ENCODE results near the gene LRRC56. TPM values are rescaled to one million over a fixed set of nuclear protein-coding genes. Genes with fewer than 3 reads are reported as not detected.

Gene LRRC56
- total RNA-seq, 1 experiment from 2014 or later: 3.4 TPM

GRCh38 chr11:595400-595799 is 58.1 kb downstream of the LRRC56 start:
- Histone ChIP-seq H3K4me2 (ENCODE audit: insufficient read depth, insufficient read length, low read length) (no peak overlapping the region), H2BK12ac (ENCODE audit: insufficient read length, low read depth, low read length) (no peak overlapping the region), H2AK5ac (ENCODE audit: insufficient read length, low read length) (no peak overlapping the region), H2BK15ac (ENCODE audit: low read depth, low read length) (no peak overlapping the region), H3K18ac (ENCODE audit: insufficient read length, low read depth, low read length) (no peak overlapping the region), H3K27ac (ENCODE audit: insufficient read length, low read depth, low read length) (no peak overlapping the region), H4K8ac (replicated peaks; ENCODE audit: insufficient read length, low read depth, low read length) (no peak overlapping the region), H3K4me1 (ENCODE audit: insufficient read depth, low read length) (no peaks in the 10 kb centered on the region), H4K91ac (ENCODE audit: insufficient read length, low read depth, low read length) (no peak overlapping the region), H2BK120ac (ENCODE audit: low read depth, low read length, poor library complexity, severe bottlenecking) (no peak overlapping the region), H3K4ac (ENCODE audit: low read depth, low read length) (no peak overlapping the region), H3K79me1 (ENCODE audit: insufficient read depth, low read depth, low read length, poor library complexity, severe bottlenecking) (no peaks in the 10 kb centered on the region), H2BK20ac (ENCODE audit: low read depth, low read length, poor library complexity, severe bottlenecking) (no peak overlapping the region), H3K9ac (ENCODE audit: extremely low read depth, insufficient read length, low read length) (no peak overlapping the region), H3K27me3 (ENCODE audit: insufficient read depth, low read length) (no peaks in the 10 kb centered on the region), H3T11ph (ENCODE audit: low read length) (no peak overlapping the region), H3K23me2 (ENCODE audit: insufficient read length, low read depth, low read length, poor library complexity, severe bottlenecking) (no peaks in the 10 kb centered on the region), H4K5ac (ENCODE audit: insufficient read length, low read depth, low read length) (no peak overlapping the region), H3K9me3 (ENCODE audit: control insufficient read depth, low read depth, low read length) (no peaks in the 10 kb centered on the region), H2AFZ (ENCODE audit: low read length) (no peak overlapping the region), H3K14ac (ENCODE audit: insufficient read depth, low read length) (no peak overlapping the region), H3K23ac (ENCODE audit: insufficient read length, low read depth, low read length) (no peak overlapping the region), H2BK5ac (ENCODE audit: insufficient read length, low read length) (no peak overlapping the region), H4K20me1 (ENCODE audit: control insufficient read depth, insufficient read depth, insufficient read length) (no peaks in the 10 kb centered on the region), H3K56ac (ENCODE audit: insufficient read length, low read depth, low read length) (no peak overlapping the region), H3K79me2 (ENCODE audit: insufficient read depth, low read length) (no peaks in the 10 kb centered on the region)
- no peaks in the 10 kb centered on the region; a peak in 1 of 5 replicates for H3K9me3 Mint-ChIP-seq
- no peak for TF ChIP-seq CTCF (conservative IDR thresholded peaks at IDR 0.05)
- 0 out of 2 replicates have a peak, but pooled peaks cover 2% of the 10 kb centered on the region for H3K27me3 Mint-ChIP-seq (ENCODE audit: low read depth)
- peaks cover 53 to 85% (median 84%) of the 10 kb centered on the region in 3 experiments for H3K36me3 Mint-ChIP-seq (ENCODE audit: insufficient read depth in 1 of 3, low read depth in 3 of 3)
- H3K4me1 Mint-ChIP-seq: no peaks in the 10 kb centered on the region
- no peak overlapping the region for H3K27ac Mint-ChIP-seq
- no CpG with 5 or more reads among the region's 10 CpGs for WGBS (ENCODE audit: extremely low coverage, insufficient read length, low lambda C conversion rate)
- no peak overlapping the region for H3K4me3 Mint-ChIP-seq
- DNase-seq: no peak
